Upper lobe of left lung (tissue), 4 donors: Measurements from ENCODE around the gene TREX2.

Experiments
- POLR2A ChIP-seq, 4 donors: fragments of 450-650 bp; IDR thresholded peaks; one replicate each; pipeline ENCODE4 v1.5.1; 2016 to 2017; ENCODE audit warnings: antibody characterized with exemption in 4 of 4, mild to moderate bottlenecking in 2 of 4
- POLR2AphosphoS5 ChIP-seq, 2 donors: sonication (generic); formaldehyde crosslinking; IDR thresholded peaks; one replicate each; pipeline ENCODE4 v1.5.1; 2017; ENCODE audit warnings: antibody characterized with exemption in 2 of 2
- TF ChIP-seq, protein P1 (sequence below), 6 experiments: fragments of 450-650 bp in 4 of 6; fragments of 200-600 bp in 2 of 6; sonication (generic) in 2 of 6; IDR thresholded peaks; one replicate each; pipeline ENCODE4 v1.5.1; 2016 to 2019; ENCODE audit warnings: antibody characterized with exemption in 6 of 6

- TF ChIP-seq, protein P1, sequence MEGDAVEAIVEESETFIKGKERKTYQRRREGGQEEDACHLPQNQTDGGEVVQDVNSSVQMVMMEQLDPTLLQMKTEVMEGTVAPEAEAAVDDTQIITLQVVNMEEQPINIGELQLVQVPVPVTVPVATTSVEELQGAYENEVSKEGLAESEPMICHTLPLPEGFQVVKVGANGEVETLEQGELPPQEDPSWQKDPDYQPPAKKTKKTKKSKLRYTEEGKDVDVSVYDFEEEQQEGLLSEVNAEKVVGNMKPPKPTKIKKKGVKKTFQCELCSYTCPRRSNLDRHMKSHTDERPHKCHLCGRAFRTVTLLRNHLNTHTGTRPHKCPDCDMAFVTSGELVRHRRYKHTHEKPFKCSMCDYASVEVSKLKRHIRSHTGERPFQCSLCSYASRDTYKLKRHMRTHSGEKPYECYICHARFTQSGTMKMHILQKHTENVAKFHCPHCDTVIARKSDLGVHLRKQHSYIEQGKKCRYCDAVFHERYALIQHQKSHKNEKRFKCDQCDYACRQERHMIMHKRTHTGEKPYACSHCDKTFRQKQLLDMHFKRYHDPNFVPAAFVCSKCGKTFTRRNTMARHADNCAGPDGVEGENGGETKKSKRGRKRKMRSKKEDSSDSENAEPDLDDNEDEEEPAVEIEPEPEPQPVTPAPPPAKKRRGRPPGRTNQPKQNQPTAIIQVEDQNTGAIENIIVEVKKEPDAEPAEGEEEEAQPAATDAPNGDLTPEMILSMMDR (IDR thresholded peaks at IDR 0.05): no peak
- no peak for TF ChIP-seq POLR2AphosphoS5 (IDR thresholded peaks at IDR 0.05)
- TF ChIP-seq POLR2A (IDR thresholded peaks at IDR 0.05): no peak
These were observed 42.5 kb upstream of the TREX2 start for GRCh38 chrX:153488231-153488914.
